ENCODE measurements around the gene USP25.

Gene USP25

DNA sequence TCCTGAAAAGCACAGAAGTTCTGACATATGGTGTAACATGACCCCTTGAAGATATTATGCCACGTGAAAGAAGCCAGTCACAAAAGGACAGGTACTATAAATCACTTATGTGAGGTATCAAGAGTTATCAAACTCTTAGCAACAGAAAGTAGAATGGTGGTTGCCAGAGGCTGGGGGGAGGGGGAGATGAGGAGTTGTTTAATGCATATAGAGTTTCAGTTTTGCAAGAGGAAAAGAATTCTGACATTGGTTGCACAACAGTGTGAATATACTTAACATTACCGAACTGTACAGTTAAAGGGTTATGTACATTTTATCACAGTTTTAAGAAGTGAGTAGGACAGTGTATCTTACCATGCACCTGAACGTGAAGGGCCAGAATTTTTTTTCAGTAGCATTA, 80.0 kb downstream of the USP25 start:
- no peak for DNase-seq (ENCODE audit: low read depth in 2 of 2)

DNA sequence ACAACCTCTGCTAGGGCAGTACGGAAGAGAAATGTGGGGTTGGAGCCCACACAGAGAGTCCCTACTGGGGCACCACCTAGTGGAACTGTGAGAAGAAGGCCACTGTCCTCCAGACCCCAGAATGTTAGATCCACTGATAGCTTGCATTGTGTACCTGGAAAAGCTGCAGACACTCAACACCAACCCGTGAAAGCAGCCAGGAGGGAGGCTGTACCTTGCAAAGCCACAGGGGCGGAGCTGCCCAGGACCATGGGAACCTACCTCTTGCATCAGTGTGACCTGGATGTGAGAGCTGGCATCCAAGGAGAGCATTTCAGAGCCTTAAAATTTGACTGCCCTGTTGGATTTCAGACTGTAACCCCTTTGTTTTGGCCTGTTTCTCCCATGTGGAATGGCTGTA, 85.5 kb downstream of the USP25 start:
- no peak for DNase-seq (ENCODE audit: low read depth in 2 of 2)

DNA sequence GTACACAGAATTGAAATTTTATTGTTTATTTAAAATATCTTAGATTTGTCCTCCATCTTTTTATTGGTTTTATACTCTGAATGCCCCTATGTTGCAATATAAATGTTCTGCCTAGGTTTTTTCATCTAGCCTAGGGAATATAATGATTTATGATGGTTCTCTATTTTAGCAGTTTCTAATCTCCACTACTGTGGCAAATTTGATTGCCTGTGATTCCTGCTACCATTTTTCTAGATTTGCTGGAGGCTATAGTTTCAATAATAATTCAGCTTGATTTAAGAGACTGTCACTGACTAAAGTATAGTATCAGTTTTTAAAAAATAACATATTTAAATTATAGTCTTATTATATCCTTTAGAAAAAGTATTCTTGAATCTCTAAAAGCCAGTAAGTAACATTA, 90.5 kb downstream of the USP25 start:
- DNase-seq (ENCODE audit: low read depth in 2 of 2), result no peak

DNA sequence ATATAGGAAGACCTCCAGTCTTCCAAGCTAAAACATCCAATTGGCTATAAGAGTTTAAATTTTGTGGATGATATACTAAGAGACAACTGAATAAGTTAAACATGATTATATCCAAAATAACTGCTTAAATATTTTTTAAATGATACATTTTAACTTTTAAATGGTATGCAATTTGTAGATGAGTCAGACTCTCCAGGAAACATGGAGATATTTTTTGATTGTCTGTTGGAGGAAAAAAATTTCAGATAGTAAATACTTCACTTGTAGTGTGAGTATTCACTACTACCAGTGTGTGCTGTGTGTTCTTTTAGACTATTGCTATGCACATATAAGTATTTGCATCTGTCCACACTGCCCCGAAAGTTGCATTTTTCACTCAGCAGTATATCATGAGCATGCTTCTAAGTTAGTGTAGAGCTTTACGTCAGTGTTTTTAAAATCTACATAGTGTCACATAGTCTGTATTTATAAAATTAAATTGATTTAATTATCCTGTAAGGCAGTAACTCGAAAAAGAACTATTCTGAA, 91.1 kb downstream of the USP25 start:
- no peak for DNase-seq (ENCODE audit: low read depth in 2 of 2)

DNA sequence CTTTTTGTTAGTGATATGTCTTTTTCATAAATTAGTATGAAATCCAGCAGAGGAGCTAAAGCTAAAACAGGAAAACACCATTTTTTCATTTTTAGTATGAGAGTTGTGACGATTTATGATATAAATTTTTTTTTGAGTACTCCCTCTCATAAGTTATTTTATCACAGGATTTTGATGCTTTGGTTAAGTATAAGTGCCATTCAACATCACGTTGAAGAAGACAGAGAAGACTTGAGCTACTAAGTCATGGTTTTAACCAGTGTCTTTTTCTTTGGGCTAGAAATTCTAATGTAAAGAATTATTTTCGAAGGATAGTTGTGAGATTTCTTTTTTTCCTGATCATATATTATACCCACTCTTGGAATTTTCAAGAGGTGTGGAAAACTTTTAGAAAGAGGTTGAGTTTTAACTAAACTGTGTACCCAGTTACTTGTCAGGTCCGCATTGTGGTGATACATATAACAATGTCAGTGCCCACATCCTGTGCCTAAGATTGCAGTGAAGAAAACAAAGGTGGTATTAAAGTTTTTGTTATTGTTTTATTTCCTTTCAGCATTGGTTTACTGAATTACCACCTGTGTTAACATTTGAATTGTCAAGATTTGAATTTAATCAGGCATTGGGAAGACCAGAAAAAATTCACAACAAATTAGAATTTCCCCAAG, 93.8 kb downstream of the USP25 start:
- DNase-seq (ENCODE audit: low read depth in 2 of 2), result no peak

GRCh38 chr21:15825700-15826099, 95.9 kb downstream of the USP25 start:
- DNase-seq (ENCODE audit: low read depth in 2 of 2), result no peak

- no peak for DNase-seq (ENCODE audit: low read depth in 2 of 2)
Measured at GRCh38 chr21:15826147-15826780, 96.5 kb downstream of the USP25 start.

GRCh38 chr21:15826908-15827601, 97.3 kb downstream of the USP25 start:
- no peak for DNase-seq (ENCODE audit: low read depth in 2 of 2)

GRCh38 chr21:15831497-15831896, 101.7 kb downstream of the USP25 start:
- DNase-seq (ENCODE audit: low read depth in 2 of 2), result no peak

GRCh38 chr21:15837645-15838044, 107.9 kb downstream of the USP25 start:
- DNase-seq (ENCODE audit: low read depth in 2 of 2), result no peak

DNA sequence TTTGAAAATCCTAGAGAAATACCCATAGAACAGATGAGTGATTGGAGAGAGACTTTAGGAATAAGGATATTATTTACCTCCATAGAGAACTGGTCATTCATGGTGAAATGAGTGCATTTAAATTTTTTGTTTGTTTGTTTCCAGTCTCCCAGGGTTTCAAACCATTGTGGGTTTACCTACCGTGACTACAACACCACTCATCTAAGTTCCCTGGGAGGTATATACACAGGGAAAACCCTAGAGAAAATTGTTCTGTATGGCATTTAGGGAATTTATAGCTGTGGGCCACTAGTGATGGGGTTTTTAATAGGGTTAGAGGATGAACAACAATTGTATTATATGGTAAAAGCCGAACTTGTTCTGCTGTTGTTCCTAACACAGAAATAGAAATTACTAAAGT, 109.2 kb downstream of the USP25 start:
- no peak for DNase-seq (ENCODE audit: low read depth in 2 of 2)

DNA sequence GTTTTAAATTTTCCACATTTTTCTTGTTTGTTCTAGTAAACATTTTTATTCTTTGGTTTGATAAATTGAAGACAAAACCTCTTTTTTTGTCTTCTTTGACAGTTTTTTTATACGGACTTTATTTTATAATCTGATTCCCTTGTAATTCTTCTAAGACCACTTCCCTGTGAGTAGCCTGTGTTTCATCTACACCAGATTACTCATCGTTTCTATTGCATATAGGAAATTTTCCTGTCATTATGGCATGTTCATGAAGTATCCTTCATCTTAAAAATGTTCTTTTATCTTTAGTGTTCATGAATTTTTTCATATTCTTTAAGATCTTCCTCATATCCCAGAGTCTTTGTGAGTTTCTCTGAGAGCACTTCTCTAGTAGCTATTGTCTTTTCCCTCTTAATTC, 109.8 kb downstream of the USP25 start:
- DNase-seq (ENCODE audit: low read depth in 2 of 2), result no peak

GRCh38 chr21:15840406-15840805, 110.6 kb downstream of the USP25 start:
- no peak for DNase-seq (ENCODE audit: low read depth in 2 of 2)

- DNase-seq (ENCODE audit: low read depth in 2 of 2), result no peak
Measured at GRCh38 chr21:15841856-15842564, 112.2 kb downstream of the USP25 start.

- DNase-seq (ENCODE audit: low read depth in 2 of 2), result no peak
Measured at GRCh38 chr21:15842565-15842880, 112.7 kb downstream of the USP25 start.

- no peak for DNase-seq (ENCODE audit: low read depth in 2 of 2)
Measured at GRCh38 chr21:15843766-15844165, 114.0 kb downstream of the USP25 start.

DNA sequence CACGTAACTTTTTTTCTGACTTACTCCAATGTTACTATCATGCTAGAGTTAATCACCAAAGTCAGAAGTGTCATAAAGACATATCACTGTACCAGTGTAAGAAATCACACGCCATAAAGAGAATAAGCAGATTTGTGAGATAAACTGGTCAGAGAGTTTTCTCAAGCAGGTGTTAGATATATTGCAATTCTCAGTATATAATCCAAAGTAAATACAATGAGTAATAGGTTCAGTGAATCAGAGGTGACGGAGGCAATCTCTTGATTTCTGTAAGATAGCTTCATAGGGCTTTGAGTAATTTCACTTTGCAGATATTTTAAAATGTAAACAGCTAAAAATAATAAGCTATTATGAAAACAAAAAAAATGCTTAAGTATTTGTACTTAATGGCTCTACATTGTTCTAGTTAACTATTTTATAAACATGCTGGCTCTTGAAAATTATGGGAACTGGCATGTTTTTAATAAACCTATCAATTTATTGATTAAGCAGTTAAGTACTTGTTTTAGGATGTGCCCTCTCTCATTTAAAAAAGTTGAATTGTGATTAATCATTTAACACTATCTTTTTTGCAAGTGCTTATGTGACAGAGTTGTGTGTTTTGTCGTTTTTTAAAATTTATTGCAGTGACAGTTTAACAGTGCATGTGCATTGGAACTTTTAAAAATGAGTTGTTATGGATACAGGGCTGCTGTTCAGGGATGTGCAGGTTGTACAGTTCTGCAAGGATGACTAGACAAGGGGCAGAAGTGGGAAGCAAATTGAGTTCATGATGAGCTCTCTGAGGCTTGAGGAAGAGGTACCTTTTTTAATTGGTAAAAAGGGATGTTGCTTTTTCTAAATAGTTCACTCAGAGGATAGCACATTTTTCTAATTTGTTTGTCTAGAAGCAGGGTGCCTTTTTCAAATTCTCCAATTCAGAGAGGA, 119.1 kb downstream of the USP25 start:
- DNase-seq (ENCODE audit: low read depth in 2 of 2), result no peak

- no peak for DNase-seq (ENCODE audit: low read depth in 2 of 2)
Measured at GRCh38 chr21:15849927-15850326, 120.1 kb downstream of the USP25 start.

DNA sequence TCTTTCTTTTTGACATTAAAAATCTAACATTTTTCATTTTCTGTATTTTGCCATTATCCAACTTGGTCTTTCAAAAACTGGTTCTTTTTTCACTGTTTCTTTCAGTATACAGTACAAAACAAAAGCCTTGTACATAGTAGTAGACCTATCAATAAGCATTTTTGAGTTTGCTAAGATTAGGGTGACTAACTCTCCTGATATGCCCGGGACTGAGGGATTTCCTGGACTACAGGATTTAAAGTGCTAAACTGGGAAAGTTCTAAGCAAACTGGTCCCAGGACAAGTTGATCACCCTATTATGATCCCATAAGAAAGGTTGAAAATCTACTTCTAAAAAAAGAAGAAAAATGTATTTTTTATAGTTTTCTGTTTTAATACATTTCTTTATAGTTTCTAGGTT, 120.9 kb downstream of the USP25 start:
- no peak for DNase-seq (ENCODE audit: low read depth in 2 of 2)

DNA sequence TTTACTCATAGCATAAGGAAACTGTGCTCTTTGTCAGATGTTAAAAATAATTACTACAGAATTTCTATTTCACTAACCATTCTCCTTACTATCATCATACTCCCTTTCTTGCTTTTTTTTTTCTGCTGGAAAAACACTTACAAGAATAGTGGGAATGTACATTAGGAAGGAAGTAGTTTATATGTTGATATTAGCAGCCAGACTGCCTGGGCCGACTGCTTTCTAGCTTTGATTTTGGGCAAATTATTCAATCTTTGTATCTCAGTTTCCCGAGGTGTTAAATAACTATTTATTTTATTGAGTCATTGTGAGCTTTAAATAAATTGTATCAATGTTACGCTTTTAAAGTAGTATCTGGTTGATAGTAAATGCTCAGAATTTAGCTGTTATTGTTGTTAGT, 122.4 kb downstream of the USP25 start:
- DNase-seq (ENCODE audit: low read depth in 2 of 2), result no peak

DNA sequence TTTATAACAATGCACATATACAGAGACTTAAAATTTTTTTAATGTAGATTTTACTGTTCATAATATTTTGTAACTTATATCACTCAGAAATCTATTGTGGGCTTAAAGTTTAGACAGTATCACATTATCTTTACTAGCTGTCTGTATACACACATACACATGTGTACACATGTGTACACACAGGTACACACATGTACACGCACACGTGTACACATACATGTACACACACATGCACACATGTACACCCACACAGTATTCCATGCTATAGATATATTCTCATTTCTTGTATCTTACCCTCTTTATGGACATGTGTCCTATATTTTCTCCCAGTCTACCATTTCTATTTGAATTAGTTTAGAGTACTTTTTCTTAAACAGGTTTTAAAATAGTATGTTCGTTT, 123.3 kb downstream of the USP25 start:
- DNase-seq (ENCODE audit: low read depth in 2 of 2), result no peak

Data from stimulated activated CD4-positive, alpha-beta T cell treated with anti-CD3 and anti-CD28 coated beads, Interleukin-1b, Interleukin-23, amount 100 ng/mL, for 1 hour (primary cell).